ENCODE results near the gene CALM1.

Gene CALM1

GRCh38 chr14:90426031-90426540 is 29.3 kb downstream of the CALM1 start:
- Histone ChIP-seq H3K4me1 (ENCODE audit: control insufficient read depth, insufficient read depth, low read length, poor library complexity, severe bottlenecking) (no peaks in the 10 kb centered on the region), H3K27ac (ENCODE audit: low read depth, low read length, severe bottlenecking) (no peak overlapping the region), H3K9me3 (ENCODE audit: control insufficient read depth, low read length) (no peaks in the 10 kb centered on the region), H3K36me3 (ENCODE audit: control insufficient read depth, insufficient read depth, low read length) (no peaks in the 10 kb centered on the region), H3K4me3 (ENCODE audit: extremely low read depth, insufficient read depth, low read length, poor library complexity, severe bottlenecking) (no peak overlapping the region)
- WGBS, 2 experiments (ENCODE audit: insufficient coverage in 2 of 2) = 89 to 100% methylated on average over 3 to 7 of the region's 10 CpGs

GRCh38 chr14:90426663-90427062 is 29.8 kb downstream of the CALM1 start:
- Histone ChIP-seq H3K9me3 (ENCODE audit: control insufficient read depth, low read length) (no peaks in the 10 kb centered on the region), H3K36me3 (ENCODE audit: control insufficient read depth, insufficient read depth, low read length) (no peaks in the 10 kb centered on the region), H3K27ac (ENCODE audit: low read depth, low read length, severe bottlenecking) (no peak overlapping the region), H3K4me1 (ENCODE audit: control insufficient read depth, insufficient read depth, low read length, poor library complexity, severe bottlenecking) (no peaks in the 10 kb centered on the region), H3K4me3 (ENCODE audit: extremely low read depth, insufficient read depth, low read length, poor library complexity, severe bottlenecking) (no peak overlapping the region)
- WGBS, 2 experiments (ENCODE audit: insufficient coverage in 2 of 2) = 87 to 88% methylated on average over 9 to 10 of the region's 10 CpGs

- H3K9me3 ChIP-seq (ENCODE audit: control insufficient read depth, low read length) = no peaks in the 10 kb centered on the region
- H3K4me3 ChIP-seq (ENCODE audit: extremely low read depth, insufficient read depth, low read length, poor library complexity, severe bottlenecking) = no peak overlapping the region
- no peaks in the 10 kb centered on the region for H3K36me3 ChIP-seq (ENCODE audit: control insufficient read depth, insufficient read depth, low read length)
- 91 to 94% methylated on average over 4 to 7 of the region's 12 CpGs for WGBS, 2 experiments (ENCODE audit: insufficient coverage in 2 of 2)
- H3K4me1 ChIP-seq (ENCODE audit: control insufficient read depth, insufficient read depth, low read length, poor library complexity, severe bottlenecking) = no peaks in the 10 kb centered on the region
- no peak overlapping the region for H3K27ac ChIP-seq (ENCODE audit: low read depth, low read length, severe bottlenecking)
Measured at GRCh38 chr14:90427848-90428426, 31.1 kb downstream of the CALM1 start.

- Histone ChIP-seq H3K4me3 (ENCODE audit: extremely low read depth, insufficient read depth, low read length, poor library complexity, severe bottlenecking) (no peak overlapping the region), H3K36me3 (ENCODE audit: control insufficient read depth, insufficient read depth, low read length) (no peaks in the 10 kb centered on the region), H3K9me3 (ENCODE audit: control insufficient read depth, low read length) (no peaks in the 10 kb centered on the region), H3K27ac (ENCODE audit: low read depth, low read length, severe bottlenecking) (no peak overlapping the region), H3K4me1 (ENCODE audit: control insufficient read depth, insufficient read depth, low read length, poor library complexity, severe bottlenecking) (no peaks in the 10 kb centered on the region)
- no CpG with 5 or more reads among the region's 2 CpGs for WGBS, 2 experiments (ENCODE audit: insufficient coverage in 2 of 2)
Measured at GRCh38 chr14:90428676-90429075, 31.8 kb downstream of the CALM1 start.

- H3K4me1 ChIP-seq (ENCODE audit: control insufficient read depth, insufficient read depth, low read length, poor library complexity, severe bottlenecking) = no peaks in the 10 kb centered on the region
- no peaks in the 10 kb centered on the region for H3K36me3 ChIP-seq (ENCODE audit: control insufficient read depth, insufficient read depth, low read length)
- WGBS, 2 experiments (ENCODE audit: insufficient coverage in 2 of 2) = 89 to 92% methylated on average over 2 of the region's 3 CpGs
- no peak overlapping the region for H3K4me3 ChIP-seq (ENCODE audit: extremely low read depth, insufficient read depth, low read length, poor library complexity, severe bottlenecking)
- H3K9me3 ChIP-seq (ENCODE audit: control insufficient read depth, low read length) = no peaks in the 10 kb centered on the region
- no peak overlapping the region for H3K27ac ChIP-seq (ENCODE audit: low read depth, low read length, severe bottlenecking)
Measured at GRCh38 chr14:90429236-90429635, 32.4 kb downstream of the CALM1 start.

GRCh38 chr14:90429754-90430153 is 32.9 kb downstream of the CALM1 start:
- H3K4me1 ChIP-seq (ENCODE audit: control insufficient read depth, insufficient read depth, low read length, poor library complexity, severe bottlenecking) = no peaks in the 10 kb centered on the region
- no peak overlapping the region for H3K27ac ChIP-seq (ENCODE audit: low read depth, low read length, severe bottlenecking)
- WGBS, 2 experiments (ENCODE audit: insufficient coverage in 2 of 2) = 85 to 92% methylated on average over 4 of the region's 4 CpGs
- H3K36me3 ChIP-seq (ENCODE audit: control insufficient read depth, insufficient read depth, low read length) = no peaks in the 10 kb centered on the region
- no peaks in the 10 kb centered on the region for H3K9me3 ChIP-seq (ENCODE audit: control insufficient read depth, low read length)
- H3K4me3 ChIP-seq (ENCODE audit: extremely low read depth, insufficient read depth, low read length, poor library complexity, severe bottlenecking) = no peak overlapping the region

- Histone ChIP-seq H3K27ac (ENCODE audit: low read depth, low read length, severe bottlenecking) (no peak overlapping the region), H3K9me3 (ENCODE audit: control insufficient read depth, low read length) (no peaks in the 10 kb centered on the region), H3K4me1 (ENCODE audit: control insufficient read depth, insufficient read depth, low read length, poor library complexity, severe bottlenecking) (no peaks in the 10 kb centered on the region), H3K4me3 (ENCODE audit: extremely low read depth, insufficient read depth, low read length, poor library complexity, severe bottlenecking) (no peak overlapping the region), H3K36me3 (ENCODE audit: control insufficient read depth, insufficient read depth, low read length) (no peaks in the 10 kb centered on the region)
- 87 to 92% methylated on average over 5 to 8 of the region's 9 CpGs for WGBS, 2 experiments (ENCODE audit: insufficient coverage in 2 of 2)
Measured at GRCh38 chr14:90434370-90435020, 37.7 kb downstream of the CALM1 start.

GRCh38 chr14:90438841-90439240 is 42.0 kb downstream of the CALM1 start:
- WGBS, 2 experiments (ENCODE audit: insufficient coverage in 2 of 2) = 89 to 100% methylated on average over 2 to 6 of the region's 6 CpGs
- Histone ChIP-seq H3K9me3 (ENCODE audit: control insufficient read depth, low read length) (no peaks in the 10 kb centered on the region), H3K4me3 (ENCODE audit: extremely low read depth, insufficient read depth, low read length, poor library complexity, severe bottlenecking) (no peak overlapping the region), H3K36me3 (ENCODE audit: control insufficient read depth, insufficient read depth, low read length) (no peaks in the 10 kb centered on the region), H3K4me1 (ENCODE audit: control insufficient read depth, insufficient read depth, low read length, poor library complexity, severe bottlenecking) (no peaks in the 10 kb centered on the region), H3K27ac (ENCODE audit: low read depth, low read length, severe bottlenecking) (no peak overlapping the region)

- no peak overlapping the region for H3K27ac ChIP-seq (ENCODE audit: low read depth, low read length, severe bottlenecking)
- no peak overlapping the region for H3K4me3 ChIP-seq (ENCODE audit: extremely low read depth, insufficient read depth, low read length, poor library complexity, severe bottlenecking)
- H3K36me3 ChIP-seq (ENCODE audit: control insufficient read depth, insufficient read depth, low read length) = no peaks in the 10 kb centered on the region
- H3K4me1 ChIP-seq (ENCODE audit: control insufficient read depth, insufficient read depth, low read length, poor library complexity, severe bottlenecking) = no peaks in the 10 kb centered on the region
- 41 to 58% methylated on average over 4 to 5 of the region's 5 CpGs for WGBS, 2 experiments (ENCODE audit: insufficient coverage in 2 of 2)
- H3K9me3 ChIP-seq (ENCODE audit: control insufficient read depth, low read length) = no peaks in the 10 kb centered on the region
Measured at GRCh38 chr14:90440021-90440451, 43.2 kb downstream of the CALM1 start.

GRCh38 chr14:90440592-90440991 is 43.8 kb downstream of the CALM1 start:
- H3K9me3 ChIP-seq (ENCODE audit: control insufficient read depth, low read length) = peaks cover 3% of the 10 kb centered on the region
- H3K4me1 ChIP-seq (ENCODE audit: control insufficient read depth, insufficient read depth, low read length, poor library complexity, severe bottlenecking) = no peaks in the 10 kb centered on the region
- WGBS, 2 experiments (ENCODE audit: insufficient coverage in 2 of 2) = 57 to 82% methylated on average over 1 to 2 of the region's 2 CpGs
- H3K36me3 ChIP-seq (ENCODE audit: control insufficient read depth, insufficient read depth, low read length) = no peaks in the 10 kb centered on the region
- no peak overlapping the region for H3K27ac ChIP-seq (ENCODE audit: low read depth, low read length, severe bottlenecking)
- no peak overlapping the region for H3K4me3 ChIP-seq (ENCODE audit: extremely low read depth, insufficient read depth, low read length, poor library complexity, severe bottlenecking)

GRCh38 chr14:90442388-90442787 is 45.6 kb downstream of the CALM1 start:
- Histone ChIP-seq H3K27ac (ENCODE audit: low read depth, low read length, severe bottlenecking) (no peak overlapping the region), H3K36me3 (ENCODE audit: control insufficient read depth, insufficient read depth, low read length) (no peaks in the 10 kb centered on the region), H3K9me3 (ENCODE audit: control insufficient read depth, low read length) (peaks cover 5% of the 10 kb centered on the region), H3K4me3 (ENCODE audit: extremely low read depth, insufficient read depth, low read length, poor library complexity, severe bottlenecking) (no peak overlapping the region), H3K4me1 (ENCODE audit: control insufficient read depth, insufficient read depth, low read length, poor library complexity, severe bottlenecking) (no peaks in the 10 kb centered on the region)
- 77% methylated on average over 2 of the region's 2 CpGs; no CpG with 5 or more reads in 1 of the 2 experiments for WGBS, 2 experiments (ENCODE audit: insufficient coverage in 2 of 2)

Data from mesodermal cell (in vitro differentiated cells).